ACHN (cell line): ENCODE data around the gene IRS1.

Source experiments
- DNase-seq: peaks from one replicate; pipeline ENCODE4 v3.0.0-alpha.2; 2015
- in situ Hi-C: cut with HindIII; loops from 2 replicates; pipeline ENCODE4 v1.10.0; 2017; ENCODE audit warnings: low sequenced_read_pairs, low pct_ligation_motif_present, low pct_unique_long_range_greater_than_20kb

Gene IRS1

GRCh38 chr2:226829721-226830631 is 30.4 kb upstream of the IRS1 start:
- DNase-seq = no peak
- in situ Hi-C loops = no loop called here

- no peak for DNase-seq
- in situ Hi-C loops = no loop called here
Observed at GRCh38 chr2:226828191-226828590, 28.6 kb upstream of the IRS1 start.

GRCh38 chr2:226825056-226825455 is 25.4 kb upstream of the IRS1 start:
- in situ Hi-C loops = no loop called here
- DNase-seq = no peak

- in situ Hi-C loops = no loop called here
- DNase-seq = no peak
Observed at GRCh38 chr2:226818930-226819329, 19.3 kb upstream of the IRS1 start.

- in situ Hi-C loops = no loop called here
Observed at GRCh38 chr2:226813148-226813701, 13.6 kb upstream of the IRS1 start.

GRCh38 chr2:226803410-226803809 is 3.8 kb upstream of the IRS1 start:
- DNase-seq = no peak
- in situ Hi-C loops = no loop called here

More at GRCh38 chr2:226813148-226813701, 13.6 kb upstream of the IRS1 start:
- peak; percentile 31 for DNase-seq

GRCh38 chr2:226802573-226802972 is 3.0 kb upstream of the IRS1 start:
- peak; percentile 77 for DNase-seq
- in situ Hi-C loops = no loop called here

GRCh38 chr2:226800941-226801784 is 1.5 kb upstream of the IRS1 start:
- in situ Hi-C loops = no loop called here
- DNase-seq = peak; percentile 93

GRCh38 chr2:226799976-226800940 is 638 bp upstream of the IRS1 start:
- in situ Hi-C loops = no loop called here
- DNase-seq = peak; percentile 24

GRCh38 chr2:226798422-226799210 is 1.0 kb downstream of the IRS1 start:
- DNase-seq = peak; percentile 25
- in situ Hi-C loops = no loop called here

GRCh38 chr2:226797989-226798421 is 1.6 kb downstream of the IRS1 start:
- in situ Hi-C loops = no loop called here

GRCh38 chr2:226797289-226797988 is 2.2 kb downstream of the IRS1 start:
- no peak for DNase-seq
- in situ Hi-C loops = no loop called here

More at GRCh38 chr2:226797989-226798421, 1.6 kb downstream of the IRS1 start:
- DNase-seq = no peak

GRCh38 chr2:226796840-226797288 is 2.8 kb downstream of the IRS1 start:
- no peak for DNase-seq
- in situ Hi-C loops = no loop called here

GRCh38 chr2:226796012-226796839 is 3.4 kb downstream of the IRS1 start:
- in situ Hi-C loops = no loop called here
- no peak for DNase-seq

- in situ Hi-C loops = no loop called here
Observed at GRCh38 chr2:226795281-226796011, 4.2 kb downstream of the IRS1 start.

More at GRCh38 chr2:226795281-226796011, 4.2 kb downstream of the IRS1 start:
- DNase-seq = no peak
